ENCODE measurements around the gene FAM219B. TPM values are rescaled to one million over a fixed set of nuclear protein-coding genes. Genes with fewer than 3 reads are reported as not detected.
"Not testable (repeated sequence)": the region's sequence is repeated elsewhere in the genome, so short reads cannot be mapped to it uniquely, and the experiment has no call there.

The FAM219B gene, protein sequence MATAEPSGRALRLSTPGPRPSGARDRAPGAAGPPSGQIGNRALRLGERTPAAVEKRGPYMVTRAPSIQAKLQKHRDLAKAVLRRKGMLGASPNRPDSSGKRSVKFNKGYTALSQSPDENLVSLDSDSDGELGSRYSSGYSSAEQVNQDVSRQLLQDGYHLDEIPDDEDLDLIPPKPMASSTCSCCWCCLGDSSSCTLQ
- total RNA-seq = 10 to 100 TPM; 61.3 to 72.5 TPM

DNA sequence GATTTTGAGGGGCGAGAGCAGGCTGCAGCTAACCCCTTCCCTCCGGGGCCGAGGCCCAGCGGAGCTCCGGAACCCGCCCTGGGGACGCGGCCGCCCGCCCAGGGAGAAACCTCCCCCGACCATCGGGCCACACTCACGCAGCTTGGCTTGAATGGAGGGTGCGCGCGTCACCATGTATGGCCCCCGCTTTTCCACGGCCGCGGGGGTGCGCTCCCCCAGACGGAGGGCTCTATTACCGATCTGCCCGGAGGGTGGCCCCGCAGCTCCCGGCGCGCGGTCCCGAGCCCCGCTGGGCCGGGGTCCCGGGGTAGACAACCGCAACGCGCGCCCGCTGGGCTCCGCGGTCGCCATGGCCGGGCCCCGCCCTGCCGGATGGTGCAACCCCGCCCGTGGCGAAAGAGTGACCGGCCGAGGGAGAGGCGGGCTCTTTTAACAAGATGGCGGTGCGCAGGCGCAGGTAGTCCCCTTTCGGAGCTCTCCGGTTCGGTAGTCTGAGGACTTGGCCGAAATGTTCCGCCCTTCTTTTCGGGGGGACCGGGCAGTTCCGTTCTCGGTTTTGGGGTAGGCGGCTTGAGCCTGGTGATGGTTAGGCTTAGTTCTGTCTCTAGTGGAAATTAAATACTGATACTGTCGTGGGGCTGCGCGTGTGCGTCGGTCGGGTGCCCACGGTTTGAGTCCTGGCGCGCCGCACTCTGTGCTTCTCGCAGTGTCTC, at the start of gene FAM219B:
Gene FAM219B, minus strand, starts transcription at position 402 of the 713 bp plus-strand sequence. Its CDS starts 51 bp downstream, at position 351.
- peak within 1 kb of the TSS; percentile 92 for H3K4me3 Mint-ChIP-seq
- H3K27me3 Mint-ChIP-seq (ENCODE audit: low read depth) = no peaks in the 10 kb centered on the region
- H3K27ac Mint-ChIP-seq = peak within 1 kb of the TSS; percentile 92
- peaks cover 40% of the 10 kb centered on the region for H3K4me1 Mint-ChIP-seq (ENCODE audit: low read depth)
- ChIA-PET POLR2A (interaction anchor here (0.6 to 1.7 kb wide), 13 partner anchors 10 to 545 kb away, joined by 3 to 16 read pairs (median 4); partner anchors contain the start of genes COX5A, RPP25 and SIN3A), CTCF (interaction anchor here (0.7 to 4.3 kb wide), 21 partner anchors 9 to 298 kb away, joined by 3 to 26 read pairs (median 4); partner anchors contain the start of genes MPI and ULK3)
- H3K9me3 Mint-ChIP-seq (ENCODE audit: insufficient read depth) = no peaks in the 10 kb centered on the region
- H3K36me3 Mint-ChIP-seq (ENCODE audit: low read depth) = peaks cover 44% of the 10 kb centered on the region
- DNase-seq (peak; percentile 88), ATAC-seq (peak; percentile 89)

DNA sequence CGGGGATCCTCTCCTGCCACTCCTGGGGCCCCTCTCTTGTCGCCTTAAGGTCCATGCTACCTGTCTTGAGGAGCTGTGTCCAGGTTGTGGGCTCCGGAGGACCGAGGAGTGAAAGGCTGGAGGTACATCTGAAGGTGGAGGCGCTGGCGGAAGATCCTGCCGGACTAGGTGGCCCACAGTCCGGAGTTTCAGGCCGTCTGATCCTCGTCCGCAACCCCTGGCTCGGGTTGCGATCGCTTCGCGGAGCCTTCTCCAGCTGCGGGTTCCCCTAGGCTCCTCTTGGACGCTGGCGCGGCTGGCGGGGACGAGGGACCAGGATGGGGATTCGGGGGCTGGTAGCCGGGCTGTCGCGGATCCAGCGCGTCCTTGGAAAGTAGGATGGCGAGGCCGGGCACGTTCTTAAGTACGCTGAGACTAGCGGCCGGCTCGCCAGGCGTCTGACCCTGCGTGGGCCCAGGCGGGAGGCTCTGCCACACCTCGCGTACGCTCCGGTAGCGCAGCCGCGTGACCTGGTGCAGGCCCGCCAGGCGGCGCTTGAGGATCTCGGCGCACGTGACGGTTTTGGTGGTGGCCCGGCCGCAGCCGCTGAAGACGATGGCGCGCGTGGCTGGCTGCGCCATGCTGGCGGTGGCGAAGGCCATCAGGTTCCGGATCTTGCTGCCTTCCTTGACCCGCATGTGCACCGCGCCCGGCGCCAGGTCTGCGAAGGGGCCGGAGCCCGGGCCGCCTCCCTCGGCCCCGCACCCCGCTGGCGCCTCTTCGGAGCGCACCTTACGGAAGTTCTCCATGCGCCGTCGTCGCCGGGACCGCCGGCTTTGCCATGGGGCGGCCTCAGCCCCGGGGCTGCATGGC, 49.4 kb upstream of the FAM219B start:
- Mint-ChIP-seq H3K27ac (no peak overlapping the region), H3K4me3 (peak overlapping the region; percentile 70), H3K4me1 (ENCODE audit: low read depth) (peaks cover 45% of the 10 kb centered on the region), H3K36me3 (ENCODE audit: low read depth) (peaks cover 3% of the 10 kb centered on the region), H3K9me3 (ENCODE audit: insufficient read depth) (no peaks in the 10 kb centered on the region), H3K27me3 (ENCODE audit: low read depth) (peaks cover 38% of the 10 kb centered on the region)
- DNase-seq = peak; percentile 71
- CTCF ChIA-PET = interaction anchor here (0.8 to 10.6 kb wide), 9 partner anchors 29 to 248 kb away, joined by 3 to 95 read pairs (median 4); partner anchors contain the start of gene C15orf39
- peak; percentile 51 for ATAC-seq
- POLR2A ChIA-PET = interaction anchor here (0.7 to 1.2 kb wide), 2 partner anchors 57 to 623 kb away, joined by 3 read pairs; partner anchors contain the start of gene PTPN9

DNA sequence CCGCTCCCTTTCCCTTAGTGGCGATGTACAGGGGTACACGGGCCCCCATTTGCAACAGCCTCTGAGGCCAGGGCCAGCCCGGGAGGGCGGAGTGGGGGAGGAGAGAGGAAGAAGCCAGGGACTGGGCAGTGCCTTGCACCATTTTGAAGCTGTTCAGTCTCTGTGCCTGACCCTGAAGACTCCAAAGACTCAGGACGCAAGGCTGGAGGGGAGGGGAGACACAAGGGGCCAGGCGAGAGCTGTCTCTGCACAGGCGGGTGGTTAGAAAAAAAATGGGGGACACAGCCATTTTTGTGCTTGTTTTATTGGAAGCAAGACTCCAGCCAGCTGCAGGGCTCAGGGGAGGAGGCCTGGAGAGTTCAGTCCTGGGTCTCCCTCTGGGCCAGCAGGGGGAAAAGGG, 48.4 kb upstream of the FAM219B start:
- CTCF ChIA-PET = interaction anchor here (1.0 to 10.6 kb wide), 6 partner anchors 33 to 185 kb away, joined by 3 to 95 read pairs (median 5); partner anchors contain the start of gene FAM219B

DNA sequence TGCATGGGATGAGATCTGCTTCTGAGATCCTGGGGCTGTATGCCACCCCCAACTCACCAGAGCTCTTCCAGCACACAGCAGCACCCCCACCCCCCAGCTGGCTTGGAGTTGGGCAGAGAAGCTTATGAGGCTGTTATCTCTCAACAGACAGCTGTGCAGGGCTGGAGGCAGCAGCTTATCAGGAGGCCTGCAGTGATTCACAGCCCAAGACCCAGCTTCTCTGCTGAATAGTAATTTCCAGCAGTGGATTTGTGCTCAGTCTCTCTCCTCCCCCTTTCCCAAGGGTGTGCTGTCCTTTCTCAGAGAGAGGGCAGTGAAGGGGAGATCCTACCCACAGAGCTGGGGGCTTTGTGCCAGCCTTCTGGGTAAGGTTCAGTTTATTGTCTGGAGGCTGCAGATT, 47.9 kb upstream of the FAM219B start:
- Mint-ChIP-seq H3K36me3 (ENCODE audit: low read depth) (peaks cover 3% of the 10 kb centered on the region), H3K9me3 (ENCODE audit: insufficient read depth) (no peaks in the 10 kb centered on the region), H3K4me1 (ENCODE audit: low read depth) (peaks cover 41% of the 10 kb centered on the region), H3K27ac (no peak overlapping the region), H3K4me3 (no peak overlapping the region), H3K27me3 (ENCODE audit: low read depth) (peaks cover 28% of the 10 kb centered on the region)
- ATAC-seq = no peak
- ChIA-PET CTCF (interaction anchor here (1.0 to 10.6 kb wide), 6 partner anchors 14 to 184 kb away, joined by 3 to 95 read pairs (median 5); partner anchors contain the start of gene FAM219B), POLR2A (interaction anchor here (0.6 to 0.8 kb wide), 2 partner anchors 17 to 167 kb away, joined by 3 to 4 read pairs; partner anchors contain the start of gene COX5A)
- DNase-seq = no peak

More for the DNA sequence above, 48.4 kb upstream of the FAM219B start:
- no peak overlapping the region for H3K27ac Mint-ChIP-seq
- ATAC-seq (no peak), DNase-seq (no peak)
- peaks cover 3% of the 10 kb centered on the region for H3K36me3 Mint-ChIP-seq (ENCODE audit: low read depth)
- H3K4me3 Mint-ChIP-seq = peak overlapping the region; percentile 70
- peaks cover 29% of the 10 kb centered on the region for H3K27me3 Mint-ChIP-seq (ENCODE audit: low read depth)
- H3K9me3 Mint-ChIP-seq (ENCODE audit: insufficient read depth) = no peaks in the 10 kb centered on the region
- POLR2A ChIA-PET = interaction anchor here (0.6 kb wide), 1 partner anchor 167 kb away, joined by 3 read pairs; no protein-coding TSS in a partner anchor
- peaks cover 42% of the 10 kb centered on the region for H3K4me1 Mint-ChIP-seq (ENCODE audit: low read depth)

DNA sequence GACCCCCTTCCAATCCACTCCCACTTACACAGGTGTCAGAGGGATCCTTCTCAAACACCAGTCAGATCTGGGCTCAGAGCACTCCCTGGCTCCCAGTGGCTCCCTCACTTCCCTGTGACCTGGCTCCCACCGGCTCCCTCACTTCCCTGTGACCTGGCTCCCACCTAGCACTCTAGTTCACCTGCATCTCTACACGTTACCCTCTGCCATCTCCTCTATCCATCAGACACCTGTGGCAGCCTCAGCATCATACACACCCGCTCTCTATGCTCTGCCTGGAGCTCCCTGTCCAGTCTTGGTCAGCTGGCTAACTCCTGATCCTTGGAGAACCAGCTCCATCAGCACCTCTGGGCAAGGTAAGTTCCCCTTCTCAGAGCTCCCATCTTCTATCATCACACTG, 44.4 kb upstream of the FAM219B start:
- Mint-ChIP-seq H3K27me3 (ENCODE audit: low read depth) (peaks cover 9% of the 10 kb centered on the region), H3K4me1 (ENCODE audit: low read depth) (peaks cover 18% of the 10 kb centered on the region), H3K9me3 (ENCODE audit: insufficient read depth) (no peaks in the 10 kb centered on the region), H3K4me3 (no peak overlapping the region), H3K36me3 (ENCODE audit: low read depth) (no peaks in the 10 kb centered on the region), H3K27ac (no peak overlapping the region)
- ChIA-PET POLR2A (interaction anchor here (0.8 kb wide), 1 partner anchor 57 kb away, joined by 3 read pairs; no protein-coding TSS in a partner anchor), CTCF (interaction anchor here (0.5 to 10.6 kb wide), 33 partner anchors 10 to 334 kb away, joined by 3 to 95 read pairs (median 5); partner anchors contain the start of genes COX5A, CSK, FAM219B and SCAMP5)
- no peak for DNase-seq
- no peak for ATAC-seq

DNA sequence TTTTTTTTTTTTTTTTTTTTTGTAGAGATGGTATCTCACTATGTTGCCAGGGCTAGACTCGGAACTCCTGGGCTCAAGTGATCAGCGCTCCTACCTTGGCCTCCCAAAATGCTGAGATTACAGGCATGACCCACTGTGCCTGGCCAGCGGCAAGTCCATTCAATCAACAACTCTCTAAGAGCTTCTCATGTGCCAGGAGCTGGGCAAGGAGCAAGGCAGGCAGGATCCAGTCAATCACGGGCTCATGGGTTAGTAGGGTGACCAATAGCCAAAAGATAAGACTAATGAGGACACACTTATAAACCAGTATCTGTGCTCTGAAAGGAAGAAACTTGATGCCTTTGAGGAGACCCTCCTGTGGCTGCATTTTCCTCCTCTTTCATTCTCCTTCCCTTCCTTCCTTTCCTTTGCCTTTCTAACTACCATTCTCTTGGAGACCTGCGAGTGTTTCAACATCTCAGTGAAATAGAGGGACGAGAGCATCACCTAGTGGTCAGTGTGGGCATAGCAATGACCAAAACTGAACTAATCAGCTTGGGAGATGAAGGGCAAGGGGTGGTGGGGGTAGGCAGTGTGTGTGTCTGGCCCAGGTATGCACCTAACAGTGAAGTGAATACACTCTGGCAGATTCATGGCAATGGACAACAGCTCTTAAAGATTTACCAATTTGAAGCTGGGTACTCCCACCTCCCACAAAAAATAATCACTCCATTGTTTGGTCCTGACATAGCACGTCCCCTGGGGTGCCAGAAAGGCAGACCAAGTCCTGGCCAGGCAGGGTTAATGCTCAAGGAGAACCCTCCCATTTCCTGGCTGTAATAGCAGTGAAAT, 43.6 kb upstream of the FAM219B start:
- H3K27me3 Mint-ChIP-seq (ENCODE audit: low read depth) = peaks cover 6% of the 10 kb centered on the region
- POLR2A ChIA-PET = interaction anchor here (0.8 kb wide), 1 partner anchor 57 kb away, joined by 3 read pairs; no protein-coding TSS in a partner anchor
- no peaks in the 10 kb centered on the region for H3K36me3 Mint-ChIP-seq (ENCODE audit: low read depth)
- no peak overlapping the region for H3K4me3 Mint-ChIP-seq
- ATAC-seq = peak; percentile 88
- CTCF ChIA-PET = interaction anchor here (0.5 to 10.6 kb wide), 35 partner anchors 9 to 333 kb away, joined by 3 to 95 read pairs (median 5); partner anchors contain the start of genes COX5A, CSK, FAM219B and SCAMP5
- H3K9me3 Mint-ChIP-seq (ENCODE audit: insufficient read depth) = no peaks in the 10 kb centered on the region
- H3K4me1 Mint-ChIP-seq (ENCODE audit: low read depth) = peaks cover 11% of the 10 kb centered on the region
- peak; percentile 85 for DNase-seq
- no peak overlapping the region for H3K27ac Mint-ChIP-seq

DNA sequence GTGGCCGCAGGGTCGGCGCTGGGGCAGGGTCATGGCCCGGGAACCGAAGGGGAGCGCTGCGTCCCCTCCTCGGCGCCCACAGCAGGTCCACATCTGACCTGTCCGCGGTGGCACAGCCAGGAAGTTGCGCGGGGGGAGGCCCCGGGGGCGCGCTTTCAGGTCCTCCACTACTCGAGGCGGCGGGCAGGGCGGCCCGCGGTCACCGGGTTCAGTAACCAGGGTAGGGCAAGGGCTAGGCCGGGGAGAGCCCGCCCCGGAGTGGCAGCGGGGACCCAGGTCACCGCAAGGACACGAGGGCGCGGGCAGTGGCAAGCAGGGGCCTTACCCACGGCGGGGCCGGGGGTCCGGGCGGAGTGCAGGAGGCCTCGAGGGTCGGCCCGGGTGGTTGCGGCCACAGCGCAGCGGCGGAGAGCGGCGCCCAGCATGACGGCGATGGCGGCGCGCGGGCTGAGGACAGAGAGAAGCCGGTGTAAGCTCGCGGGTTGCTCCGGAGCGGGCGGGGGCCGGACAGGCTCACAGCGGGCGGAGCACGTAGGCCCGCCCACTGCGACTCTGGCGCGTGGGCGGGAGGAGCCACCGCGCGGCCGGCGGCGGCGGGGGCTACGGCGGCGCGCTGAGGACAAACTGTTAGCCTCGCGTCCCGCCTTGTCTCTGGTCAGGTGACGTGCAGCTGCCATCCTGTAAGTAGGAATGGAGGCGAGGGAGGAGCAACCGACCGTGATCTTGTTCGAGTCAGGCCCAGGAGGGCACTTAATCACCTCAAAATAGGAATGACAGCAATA, 31.1 kb upstream of the FAM219B start, which contains the start of gene COX5A:
Gene COX5A, minus strand, starts transcription at position 484 of the 782 bp plus-strand sequence. Its CDS starts 59 bp downstream, at position 425.
- Mint-ChIP-seq H3K36me3 (ENCODE audit: low read depth) (peaks cover 23% of the 10 kb centered on the region), H3K9me3 (ENCODE audit: insufficient read depth) (no peaks in the 10 kb centered on the region), H3K27me3 (ENCODE audit: low read depth) (peaks cover 2% of the 10 kb centered on the region), H3K4me3 (peak within 1 kb of the TSS; percentile 91), H3K27ac (peak within 1 kb of the TSS; percentile 92), H3K4me1 (ENCODE audit: low read depth) (peaks cover 41% of the 10 kb centered on the region)
- DNase-seq (peak; percentile 95), ATAC-seq (peak; percentile 97)
- CTCF ChIA-PET = interaction anchor here (0.9 to 1.5 kb wide), 6 partner anchors 12 to 168 kb away, joined by 3 to 6 read pairs (median 3); no protein-coding TSS in a partner anchor
- POLR2A ChIA-PET = interaction anchor here (0.6 to 2.1 kb wide), 10 partner anchors 16 to 264 kb away, joined by 3 to 7 read pairs (median 4); partner anchors contain the start of genes C15orf39 and FAM219B

DNA sequence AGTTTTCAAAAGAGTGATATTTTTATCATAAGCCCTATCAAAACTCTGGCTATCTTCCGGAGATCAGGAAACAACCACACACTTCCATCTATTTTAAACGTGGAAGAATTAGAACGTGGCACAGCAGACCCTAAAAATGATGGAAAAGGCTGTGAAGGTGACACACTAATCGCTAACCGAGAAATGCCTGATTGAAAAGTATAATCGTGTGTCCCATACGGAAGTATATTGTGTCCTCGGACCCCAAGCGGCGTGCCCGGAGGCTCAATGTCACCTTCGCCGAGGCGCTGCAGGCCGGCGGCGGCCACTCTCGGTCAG, 30.6 kb upstream of the FAM219B start:
- ChIA-PET POLR2A (interaction anchor here (0.6 to 2.1 kb wide), 4 partner anchors 31 to 160 kb away, joined by 3 to 7 read pairs (median 4); partner anchors contain the start of gene FAM219B), CTCF (interaction anchor here (1.2 to 4.1 kb wide), 2 partner anchors 36 to 167 kb away, joined by 3 to 12 read pairs; no protein-coding TSS in a partner anchor)
- H3K9me3 Mint-ChIP-seq (ENCODE audit: insufficient read depth) = no peaks in the 10 kb centered on the region
- peaks cover 25% of the 10 kb centered on the region for H3K36me3 Mint-ChIP-seq (ENCODE audit: low read depth)
- no peak for ATAC-seq
- H3K27ac Mint-ChIP-seq = peak overlapping the region; percentile 92
- DNase-seq = no peak
- H3K4me3 Mint-ChIP-seq = peak overlapping the region; percentile 91
- H3K4me1 Mint-ChIP-seq (ENCODE audit: low read depth) = peaks cover 44% of the 10 kb centered on the region
- peaks cover 2% of the 10 kb centered on the region for H3K27me3 Mint-ChIP-seq (ENCODE audit: low read depth)

DNA sequence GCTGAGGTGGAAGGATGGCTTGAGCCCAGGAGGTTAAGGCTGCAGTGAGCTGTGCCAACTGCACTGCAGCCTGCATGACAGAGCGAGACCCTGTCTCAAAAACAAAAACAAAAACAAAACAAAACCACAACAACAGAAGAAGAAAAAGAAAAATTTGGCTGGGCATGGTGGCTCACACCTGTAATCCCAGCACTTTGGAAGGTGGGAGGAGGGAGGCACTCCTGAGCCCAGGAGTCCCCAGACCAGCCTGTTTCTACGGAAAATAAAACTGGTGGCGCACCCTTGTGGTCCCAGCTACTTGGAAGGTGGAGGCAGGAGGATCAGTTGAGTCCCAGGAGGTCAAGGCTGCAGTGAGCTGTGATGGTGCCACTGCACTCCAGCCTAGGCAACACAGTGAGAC, 28.5 kb upstream of the FAM219B start:
- peak overlapping the region; percentile 56 for H3K4me3 Mint-ChIP-seq
- not testable (repeated sequence) for DNase-seq; H3K9me3 Mint-ChIP-seq (ENCODE audit: insufficient read depth)

More for the DNA sequence above, 28.5 kb upstream of the FAM219B start:
- Mint-ChIP-seq H3K36me3 (ENCODE audit: low read depth) (peaks cover 34% of the 10 kb centered on the region), H3K4me1 (ENCODE audit: low read depth) (peaks cover 48% of the 10 kb centered on the region), H3K27ac (peak overlapping the region; percentile 65)
- ChIA-PET POLR2A (interaction anchor here (0.6 to 1.6 kb wide), 2 partner anchors 29 to 209 kb away, joined by 3 to 4 read pairs; no protein-coding TSS in a partner anchor), CTCF (interaction anchor here (1.4 to 4.1 kb wide), 3 partner anchors 16 to 158 kb away, joined by 3 to 12 read pairs (median 5); no protein-coding TSS in a partner anchor)
- ATAC-seq; H3K27me3 Mint-ChIP-seq (ENCODE audit: low read depth): not testable (repeated sequence)

Measured in activated CD8-positive, alpha-beta T cell treated with anti-CD3 and anti-CD28 coated beads, Interleukin-2, amount 10 ng/mL, durations not matched to agents 7 days and 5 days (primary cell).